CD4-positive, alpha-beta T cell treated with Interleukin-4 for 1 hour (primary cell): ENCODE data around the gene PHACTR3.

ENCODE experiments used
- DNase-seq, 2 donors: peaks; one replicate each; pipeline ENCODE4 v3.0.0-alpha.2; 2020 to 2022

The PHACTR3 gene

GRCh38 chr20:59623583-59623982 lies 19.2 kb downstream of the PHACTR3 start:
- DNase-seq = no peak

GRCh38 chr20:59624401-59624800 lies 20.1 kb downstream of the PHACTR3 start:
- DNase-seq = no peak

DNA sequence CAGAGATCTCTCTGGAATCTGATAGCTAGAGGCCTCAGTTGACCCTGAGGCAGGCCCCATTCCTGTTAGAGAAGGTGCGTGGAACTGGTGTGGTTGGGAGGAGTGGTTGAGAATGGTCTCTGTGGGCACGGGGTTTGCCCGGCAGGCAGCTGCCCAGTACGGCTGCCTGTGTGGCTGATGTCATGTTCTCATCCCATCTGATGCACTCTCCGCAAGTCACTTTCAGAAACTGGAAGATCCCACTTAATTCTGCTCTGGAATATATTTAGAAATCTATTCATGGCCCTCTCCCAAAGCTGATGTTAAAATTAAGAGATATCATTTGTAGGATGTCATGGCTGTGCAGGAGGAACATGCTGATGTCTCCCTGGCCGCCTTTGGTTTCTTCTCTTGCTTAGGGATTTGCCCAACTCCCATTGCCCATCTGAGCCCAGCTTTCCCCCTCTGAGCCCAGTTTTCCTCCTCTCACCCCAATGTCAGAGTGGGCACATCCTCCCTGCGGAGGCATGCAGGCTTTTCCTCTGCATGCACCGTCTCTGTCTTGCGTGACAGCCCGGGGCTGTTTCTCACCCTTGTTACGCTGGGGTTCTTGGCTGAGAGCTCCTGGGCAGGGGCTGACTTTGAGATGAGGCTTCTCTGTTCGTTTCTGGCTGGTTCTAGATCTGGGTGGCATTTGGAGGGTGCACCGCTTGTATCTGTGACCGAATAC lies 21.0 kb downstream of the PHACTR3 start:
- no peak for DNase-seq

DNA sequence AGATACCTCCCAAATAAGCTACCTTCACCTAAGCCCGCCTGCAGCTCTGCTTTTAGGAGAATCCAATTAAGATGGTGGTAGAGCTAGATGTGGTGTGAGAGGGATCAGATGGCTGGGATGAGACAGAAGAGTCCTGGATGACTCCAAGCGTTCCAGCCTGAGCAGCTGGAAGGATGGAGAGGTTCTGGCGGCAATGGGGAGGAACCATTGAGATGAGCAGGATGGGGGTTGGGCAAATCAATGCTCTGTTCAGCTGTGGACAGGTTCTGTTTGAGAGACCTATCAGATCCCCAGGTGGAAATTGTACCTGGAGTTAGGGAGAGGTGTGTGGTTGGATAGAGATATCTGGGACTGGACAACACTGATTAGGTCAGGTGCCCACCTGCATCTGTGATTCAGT lies 23.0 kb downstream of the PHACTR3 start:
- no peak for DNase-seq

DNA sequence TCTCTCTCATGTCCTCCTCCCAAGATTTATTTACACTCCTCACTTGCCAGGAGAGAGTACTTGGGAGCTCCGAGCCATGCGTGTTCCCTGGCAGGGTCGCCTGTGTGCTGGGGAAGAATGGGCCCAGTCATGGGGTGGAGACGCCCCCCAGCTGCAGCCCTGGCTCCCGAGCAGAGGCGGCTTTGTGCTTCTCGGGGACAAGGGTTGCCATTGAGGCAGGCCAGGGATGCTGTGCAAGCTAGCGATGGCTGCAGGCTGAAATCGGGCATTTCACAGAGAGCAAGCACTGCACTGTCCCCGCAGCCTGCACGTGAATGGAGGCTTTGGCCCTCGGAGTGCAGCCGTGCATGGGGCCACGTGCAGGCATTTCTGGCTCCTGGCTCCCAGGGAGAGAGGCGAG lies 23.8 kb downstream of the PHACTR3 start:
- DNase-seq = no peak

- DNase-seq = no peak
Measured at GRCh38 chr20:59629141-59630045, 25.1 kb downstream of the PHACTR3 start.

- no peak for DNase-seq
Measured at GRCh38 chr20:59630526-59630925, 26.2 kb downstream of the PHACTR3 start.

DNA sequence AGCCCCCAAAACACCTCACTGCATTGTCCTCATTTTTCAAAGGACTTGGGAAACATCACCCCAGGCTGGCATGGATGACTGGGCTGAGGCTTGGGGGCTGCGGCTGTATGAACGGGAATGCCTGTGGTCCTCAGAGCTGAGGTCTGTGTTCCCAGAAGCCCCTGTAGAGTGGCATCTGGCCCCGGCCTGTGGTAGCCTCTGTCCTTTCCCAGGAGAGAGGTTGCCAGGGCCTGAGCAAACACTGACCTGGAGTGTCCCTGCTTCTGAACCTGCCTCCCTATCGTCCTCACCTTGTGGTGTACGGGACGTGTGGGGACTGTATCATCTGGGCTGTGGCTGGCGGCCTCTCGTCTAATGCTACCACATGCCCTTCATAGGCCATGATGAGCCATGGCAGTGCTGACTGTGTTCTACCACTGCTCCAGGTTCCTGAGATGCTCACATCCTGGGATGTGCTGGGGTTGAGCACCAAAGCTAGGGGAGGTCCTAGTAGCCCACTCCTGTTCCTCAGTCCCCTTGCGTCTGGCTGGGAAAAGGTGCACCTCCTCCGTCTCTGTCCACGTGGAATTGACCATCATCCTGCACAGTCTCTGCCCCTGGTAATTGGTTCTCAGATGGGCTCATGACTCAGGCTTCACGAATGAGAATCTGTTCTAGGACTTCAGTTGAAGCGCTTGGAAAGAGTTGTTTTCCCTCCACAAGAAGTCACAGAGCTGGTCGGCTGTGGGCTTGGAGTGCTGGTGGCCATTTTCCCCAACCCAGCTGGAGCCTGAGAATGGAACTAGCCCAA lies 27.6 kb downstream of the PHACTR3 start:
- DNase-seq = no peak

DNA sequence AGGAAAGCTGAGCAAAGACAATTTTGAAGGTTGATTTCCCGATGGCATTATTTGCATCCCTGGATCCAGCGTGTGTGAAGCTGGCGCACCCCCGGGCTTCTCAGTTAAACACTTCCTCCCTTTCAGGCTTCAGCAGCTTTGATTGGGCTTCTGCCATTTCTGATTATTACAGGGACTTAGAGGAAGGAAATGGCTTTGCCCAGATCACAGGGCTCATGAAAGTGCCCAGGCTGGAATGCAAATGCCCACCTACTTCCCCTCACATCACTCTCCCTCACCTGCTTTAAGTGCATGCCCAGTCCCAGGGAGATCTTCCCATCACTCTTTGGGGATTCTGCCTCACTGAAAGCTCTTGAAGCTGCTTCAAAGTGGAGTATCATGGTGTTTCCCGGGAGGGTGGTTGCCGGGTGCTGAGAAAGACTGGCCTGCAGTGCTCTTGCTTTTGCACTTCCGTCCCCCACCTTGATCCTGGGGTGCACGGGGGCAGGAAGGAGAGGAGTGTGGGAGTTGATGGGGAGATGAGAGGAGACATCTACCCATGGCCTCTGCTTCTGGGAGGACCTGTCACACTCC lies 28.3 kb downstream of the PHACTR3 start:
- no peak for DNase-seq

DNA sequence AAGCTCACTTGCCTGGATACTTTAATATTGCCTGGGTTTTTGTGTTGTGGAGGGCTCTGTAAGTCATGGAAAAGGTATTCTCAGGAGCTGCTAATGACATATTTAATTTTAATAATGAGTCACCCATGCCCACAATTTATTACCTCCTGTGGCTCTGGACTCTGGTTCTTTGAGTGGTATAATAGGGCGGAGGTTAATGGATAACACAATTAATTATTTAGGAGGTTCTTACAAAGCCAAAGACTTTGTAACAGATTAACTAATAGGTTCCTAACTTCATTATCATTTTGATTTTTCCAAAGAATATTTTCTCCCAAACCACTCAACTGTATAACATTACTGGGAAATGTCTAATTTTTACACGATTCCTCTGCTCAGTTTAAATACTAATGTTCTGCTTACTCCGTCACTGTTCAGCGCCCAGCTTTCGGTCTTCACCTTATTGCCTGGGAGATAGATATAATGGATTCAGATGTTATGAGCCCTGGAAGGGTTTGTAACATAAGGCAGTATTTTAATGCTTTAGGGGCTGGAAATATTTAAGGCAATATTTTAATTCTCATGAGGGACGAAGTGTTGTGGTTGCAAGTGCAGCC lies 29.4 kb downstream of the PHACTR3 start:
- DNase-seq = no peak

DNA sequence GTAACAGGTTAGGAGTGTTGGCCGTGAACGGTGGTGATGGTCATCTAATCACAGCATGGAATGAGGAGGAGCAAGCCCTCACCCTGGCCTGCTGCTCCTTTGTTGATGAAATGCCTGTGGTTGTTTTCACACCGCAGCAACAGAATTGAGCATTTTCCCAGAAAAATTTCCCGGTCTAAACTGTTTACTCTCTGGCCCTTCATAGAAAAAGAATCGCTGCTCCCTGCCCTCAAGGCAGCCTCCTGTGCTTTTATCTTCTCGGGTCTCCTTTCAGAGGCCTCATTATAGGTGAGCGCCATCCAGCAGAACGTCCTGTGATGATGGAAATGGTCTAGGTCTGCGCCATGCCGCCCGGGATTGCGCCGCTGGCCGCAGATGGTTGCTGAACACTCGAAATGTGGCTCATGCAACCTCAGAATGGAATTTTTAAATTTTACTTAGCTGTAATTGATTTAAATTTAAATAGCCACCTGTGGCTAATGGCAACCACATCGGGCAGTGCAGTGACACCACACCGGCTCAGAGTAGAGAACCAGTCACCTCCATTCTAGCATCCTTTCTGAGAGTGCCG lies 30.2 kb downstream of the PHACTR3 start:
- no peak for DNase-seq

- no peak for DNase-seq
Measured at GRCh38 chr20:59636766-59637370, 32.5 kb downstream of the PHACTR3 start.

DNA sequence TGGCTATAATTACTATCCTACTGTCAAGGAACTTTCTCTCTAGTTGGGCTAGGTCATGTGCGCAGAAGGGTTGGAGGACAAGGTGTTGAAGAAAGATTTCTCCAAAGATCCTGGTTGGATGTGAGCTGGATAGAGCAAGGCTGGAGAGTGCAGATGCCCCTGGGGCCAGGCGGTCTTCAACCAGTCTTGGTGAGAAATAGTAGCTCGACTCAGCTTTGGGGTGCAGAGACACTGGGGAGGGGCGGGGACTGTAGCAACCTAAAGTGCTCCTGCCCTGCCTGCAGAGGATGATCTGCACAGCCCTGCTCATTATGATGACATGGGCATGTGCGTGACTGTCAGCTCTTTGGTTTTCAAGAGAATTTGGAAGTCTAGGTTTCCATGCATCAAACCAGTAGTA lies 35.9 kb downstream of the PHACTR3 start:
- DNase-seq = no peak

DNA sequence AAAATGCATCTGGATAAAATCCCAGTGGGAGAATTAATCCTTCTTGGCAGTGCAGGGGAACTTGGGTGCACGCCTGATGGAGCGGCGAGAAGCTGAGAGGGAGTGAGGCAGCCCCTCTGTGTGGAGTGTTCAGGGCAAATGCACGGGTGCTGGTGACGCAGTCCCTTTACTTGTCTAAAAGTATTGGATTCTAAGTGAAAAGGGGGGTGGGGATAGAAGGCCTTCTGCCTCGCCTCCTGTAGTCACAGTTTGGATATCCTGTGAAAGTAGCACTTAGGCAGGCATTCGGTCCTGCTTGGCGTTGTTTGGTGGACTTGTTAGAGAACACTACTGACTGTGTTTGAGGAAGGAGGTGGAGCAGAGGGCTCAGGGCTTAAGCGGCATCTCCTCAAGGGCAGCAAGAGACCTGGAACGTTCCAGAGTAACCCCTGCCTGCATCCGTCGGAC lies 39.3 kb downstream of the PHACTR3 start:
- DNase-seq = no peak

- no peak for DNase-seq
Measured at GRCh38 chr20:59644371-59644939, 40.1 kb downstream of the PHACTR3 start.

GRCh38 chr20:59645271-59645670 lies 40.9 kb downstream of the PHACTR3 start:
- no peak for DNase-seq

- no peak for DNase-seq
Measured at GRCh38 chr20:59645761-59646171, 41.4 kb downstream of the PHACTR3 start.

GRCh38 chr20:59646487-59646886 lies 42.1 kb downstream of the PHACTR3 start:
- no peak for DNase-seq

GRCh38 chr20:59647271-59647670 lies 42.9 kb downstream of the PHACTR3 start:
- no peak for DNase-seq

GRCh38 chr20:59648466-59649070 lies 44.2 kb downstream of the PHACTR3 start:
- no peak for DNase-seq

GRCh38 chr20:59650418-59650817 lies 46.1 kb downstream of the PHACTR3 start:
- DNase-seq = no peak
